Right lobe of liver (tissue), 6 donors: Measurements from ENCODE around the gene SLC2A2. TPM values are rescaled to one million over a fixed set of nuclear protein-coding genes. Genes with fewer than 3 reads are reported as not detected.

Source experiments
- ATAC-seq, 4 donors: fragments of 200-7000 bp; cut with Tn5 transposase; one replicate each; pipeline ENCODE4 v1.9.1; 2020; ENCODE audit warnings: mild to moderate bottlenecking in 4 of 4, moderate library complexity in 4 of 4
- DNase-seq, 3 donors: peaks; one replicate each; pipeline ENCODE4 v3.0.0-alpha.2; 2020
- H3K27ac ChIP-seq, 3 donors: fragments of 200-600 bp; one replicate each; pipeline ENCODE4 v1.8.0; 2022
- H3K27me3 ChIP-seq, 2 donors: fragments of 200-600 bp; one replicate each; pipeline ENCODE4 v1.8.0; 2022
- H3K36me3 ChIP-seq, 4 donors: fragments of 200-600 bp; sonication (generic) in 1 of 4; one replicate each; pipeline versions ENCODE4 v1.5.1 to v1.8.0; 2017 to 2022; ENCODE audit warnings: control low read depth in 1 of 4
- H3K4me1 ChIP-seq, 4 donors: fragments of 200-600 bp; sonication (generic) in 1 of 4; one replicate each; pipeline versions ENCODE4 v1.5.1 to v1.8.0; 2017 to 2022; ENCODE audit warnings: control low read depth in 1 of 4
- H3K4me3 ChIP-seq, 3 donors: fragments of 200-600 bp; one replicate each; pipeline ENCODE4 v1.8.0; 2022
- H3K9me3 ChIP-seq, 4 donors: fragments of 200-600 bp; sonication (generic) in 1 of 4; one replicate each; pipeline versions ENCODE4 v1.5.1 to v1.8.0; 2017 to 2022; ENCODE audit warnings: control low read depth in 1 of 4
- CTCF ChIP-seq, 4 donors: fragments of 200-600 bp in 3 of 4; fragments of 450-650 bp in 1 of 4; IDR thresholded peaks; one replicate each; pipeline versions ENCODE4 v1.5.1 to v1.8.0; 2016 to 2022; ENCODE audit warnings: antibody characterized with exemption in 4 of 4, mild to moderate bottlenecking in 2 of 4
- POLR2A ChIP-seq: fragments of 450-650 bp; IDR thresholded peaks from one replicate; pipeline ENCODE4 v1.6.1; 2017; ENCODE audit warnings: antibody characterized with exemption, mild to moderate bottlenecking
- WGBS: methylation state at CpG from one replicate; pipeline ENCODE4 v1.1.6; 2018; ENCODE audit warnings: low coverage, low lambda C conversion rate; ENCODE audit not compliant: insufficient coverage; ENCODE audit errors: missing lambda C conversion rate; 5-methylcytosine and 5-hydroxymethylcytosine counted together
- intact Hi-C, 2 donors: fragments of 100-400 bp; cut with DNase I; formaldehyde crosslinking; loops; one replicate each; pipeline versions ENCODE4 v1.11.2 to v1.14.1; 2022
- total RNA-seq, 6 experiments: library from RNA; depleted of rRNA in 2 of 6; stranded (reverse); fragments of >200 nt in 2 of 6; fragmentation: NEBNext Ultra II Directional in 3 of 6; extraction: Animal tissue kit (Norgen Biotek cat#: 25700) in 3 of 6; gene quantifications; one replicate each; pipeline versions ENCODE4 v1.1.0 to v1.2.4, GENCODE V29; 2016 to 2023
- donor health status: DM: no; HTN: yes; CAD: no.
- donor health status: DM: no; HTN: no; CAD: no.
- donor health status: DM: no; HTN: no; CAD: no.
- donor health status: DM: no; HTN: yes; CAD: no.
- donor health status: DM: no; HTN: yes; CAD: no.

SLC2A2 gene
- total RNA-seq, 6 experiments from 2014 or later, result 162 to 465 (median 276) TPM

GRCh38 chr3:170980399-170980798 lies 46.1 kb downstream of the SLC2A2 start:
- H3K27ac ChIP-seq, result no peak overlapping the region
- DNase-seq (no peak), ATAC-seq (no peak)
- intact Hi-C loops, result no loop called here
- H3K9me3 ChIP-seq, result no peaks in the 10 kb centered on the region
- no peak overlapping the region for H3K4me3 ChIP-seq
- no peaks in the 10 kb centered on the region for H3K36me3 ChIP-seq
- no peak for TF ChIP-seq POLR2A
- no peak for TF ChIP-seq CTCF (IDR thresholded peaks at IDR 0.05)
- no peaks in the 10 kb centered on the region for H3K4me1 ChIP-seq
- H3K27me3 ChIP-seq, result no peaks in the 10 kb centered on the region

GRCh38 chr3:170977949-170978745 lies 48.4 kb downstream of the SLC2A2 start:
- Histone ChIP-seq H3K4me3 (no peak overlapping the region), H3K36me3 (no peaks in the 10 kb centered on the region), H3K27me3 (no peaks in the 10 kb centered on the region), H3K27ac (no peak overlapping the region), H3K4me1 (peaks cover 0 to 8% (median 2%) of the 10 kb centered on the region in 4 donors), H3K9me3 (no peaks in the 10 kb centered on the region)
- WGBS, result 54% methylated on average over 11 of the region's 11 CpGs
- ATAC-seq (peak; percentile 37 to 87 (median 46)), DNase-seq (no peak)
- intact Hi-C loops, result no loop called here
- TF ChIP-seq POLR2A (no peak), CTCF (IDR thresholded peaks at IDR 0.05) (no peak)

GRCh38 chr3:170976190-170976519 lies 50.4 kb downstream of the SLC2A2 start:
- Histone ChIP-seq H3K27me3 (no peaks in the 10 kb centered on the region), H3K9me3 (no peaks in the 10 kb centered on the region), H3K4me1 (peaks cover 0 to 20% (median 3%) of the 10 kb centered on the region in 4 donors), H3K27ac (no peak overlapping the region), H3K36me3 (no peaks in the 10 kb centered on the region), H3K4me3 (no peak overlapping the region)
- intact Hi-C loops, result no loop called here
- TF ChIP-seq CTCF (IDR thresholded peaks at IDR 0.05) (no peak), POLR2A (no peak)
- no peak for ATAC-seq
- DNase-seq, result no peak
- 70% methylated on average over 3 of the region's 4 CpGs for WGBS

GRCh38 chr3:170975283-170976189 lies 51.0 kb downstream of the SLC2A2 start:
- no peak overlapping the region for H3K27ac ChIP-seq
- no peaks in the 10 kb centered on the region for H3K27me3 ChIP-seq
- no peaks in the 10 kb centered on the region for H3K9me3 ChIP-seq
- H3K4me1 ChIP-seq, result peaks cover 0 to 20% (median 3%) of the 10 kb centered on the region in 4 donors
- 84% methylated on average over 5 of the region's 16 CpGs for WGBS
- H3K36me3 ChIP-seq, result no peaks in the 10 kb centered on the region
- ATAC-seq, result no peak
- no peak for TF ChIP-seq CTCF (IDR thresholded peaks at IDR 0.05)
- TF ChIP-seq POLR2A, result no peak
- H3K4me3 ChIP-seq, result no peak overlapping the region
- intact Hi-C loops, result no loop called here
- no peak for DNase-seq
